NCI-H2081 (cell line): ENCODE data around the gene LINS1.
"Not testable (repeated sequence)": the region's sequence is repeated elsewhere in the genome, so short reads cannot be mapped to it uniquely, and the experiment has no call there.

ENCODE experiments used
- DNase-seq, 2 experiments: peaks; one replicate each; lab custom pipeline; 2025; lab: John Stamatoyannopoulos, UW

LINS1 gene

DNA sequence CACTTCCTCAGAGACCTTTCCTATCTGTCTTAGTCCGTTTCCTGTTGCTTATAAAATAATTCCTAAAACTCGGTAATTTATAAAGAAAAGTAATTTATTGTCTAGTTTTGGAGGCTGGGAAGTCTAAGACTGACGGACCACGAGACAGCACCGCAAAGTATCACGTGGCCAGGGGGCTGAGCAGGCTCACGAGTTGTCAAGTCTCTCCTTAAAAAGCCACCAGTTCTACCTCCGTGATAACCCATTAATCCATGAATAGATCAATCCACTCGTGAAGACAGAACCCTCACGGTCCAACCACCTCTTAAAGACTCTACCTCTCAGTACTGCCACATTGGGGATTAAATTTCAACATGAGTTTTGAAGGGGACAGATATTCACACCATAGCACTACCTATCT lies 821 bp downstream of the LINS1 start:
- DNase-seq: peak in 1 of 2 experiments; percentile 35

DNA sequence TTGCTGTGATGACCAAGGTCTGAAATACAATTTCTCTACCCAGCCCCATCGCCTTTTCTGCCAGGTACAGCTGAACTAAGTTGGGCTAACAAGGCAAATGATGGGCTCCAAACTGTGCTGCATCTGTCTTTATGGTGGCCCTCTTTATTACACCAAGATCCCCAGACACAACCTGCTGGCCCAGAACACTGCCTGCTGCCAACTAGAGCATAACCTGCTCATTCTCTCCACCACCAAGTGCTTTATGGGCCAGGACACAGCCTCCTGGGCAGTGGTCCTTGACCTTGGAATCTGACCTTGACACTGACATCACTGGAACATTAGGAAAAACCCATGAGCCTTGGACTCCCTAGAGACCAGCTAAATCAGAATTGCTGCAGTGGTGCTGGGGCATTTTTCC lies 3.3 kb downstream of the LINS1 start:
- DNase-seq: no peak

GRCh38 chr15:100597862-100598261 lies 4.1 kb downstream of the LINS1 start:
- no peak for DNase-seq

- no peak for DNase-seq
Observed at GRCh38 chr15:100596792-100597191, 5.2 kb downstream of the LINS1 start.

DNA sequence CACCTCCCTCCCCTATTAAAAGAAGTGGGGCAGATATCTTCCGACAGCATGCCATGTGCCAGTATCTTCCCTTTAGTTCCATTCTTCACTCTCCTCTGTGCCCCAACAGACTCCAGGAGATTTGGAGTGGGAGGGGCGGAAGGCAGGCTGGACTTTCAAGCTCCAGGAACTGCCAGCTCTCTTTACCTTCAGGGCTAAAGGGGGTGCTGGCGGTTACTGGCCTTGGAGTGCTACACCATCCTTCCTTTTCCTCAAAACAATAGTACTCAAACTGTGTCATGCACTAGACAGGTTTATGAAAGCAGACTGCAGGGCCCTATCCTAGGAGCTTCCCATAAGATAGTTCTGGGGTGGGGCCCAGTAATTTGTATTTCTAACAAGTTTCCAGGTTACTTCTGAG lies 6.0 kb downstream of the LINS1 start:
- no peak for DNase-seq

- no peak for DNase-seq
Observed at GRCh38 chr15:100593431-100593830, 8.6 kb downstream of the LINS1 start.

GRCh38 chr15:100592898-100593297 lies 9.1 kb downstream of the LINS1 start:
- no peak for DNase-seq

GRCh38 chr15:100591835-100592234 lies 10.1 kb downstream of the LINS1 start:
- no peak for DNase-seq

- DNase-seq: not testable (repeated sequence)
Observed at GRCh38 chr15:100591163-100591562, 10.8 kb downstream of the LINS1 start.

DNA sequence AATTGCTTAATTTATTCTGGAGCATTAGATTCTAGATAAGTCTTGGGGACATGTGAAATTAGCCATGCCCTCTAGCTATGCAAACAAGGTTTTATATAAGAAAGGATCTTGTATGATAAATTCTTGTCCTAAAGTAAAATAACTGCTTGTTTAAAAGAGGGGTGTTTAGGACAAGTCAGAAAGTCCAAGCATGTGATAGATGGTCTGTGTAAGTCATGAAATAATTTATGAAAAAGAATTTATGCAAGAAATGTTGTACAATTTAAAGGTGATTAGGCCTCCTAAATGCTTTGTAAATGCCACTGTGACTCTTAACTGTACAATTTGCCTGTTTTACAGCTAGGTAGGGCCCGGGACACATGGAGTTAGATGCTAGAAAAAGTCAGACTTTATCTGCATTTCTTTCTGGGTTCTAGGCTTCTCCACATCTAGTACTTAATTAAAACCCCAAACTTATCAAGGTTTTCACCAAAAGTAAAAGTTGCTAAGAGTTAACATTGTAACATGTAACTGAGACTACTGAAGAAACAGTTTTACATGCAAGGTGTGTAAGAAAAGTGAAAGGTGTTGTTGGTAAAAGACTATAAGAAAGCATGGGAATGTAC lies 13.2 kb downstream of the LINS1 start:
- no peak for DNase-seq

DNA sequence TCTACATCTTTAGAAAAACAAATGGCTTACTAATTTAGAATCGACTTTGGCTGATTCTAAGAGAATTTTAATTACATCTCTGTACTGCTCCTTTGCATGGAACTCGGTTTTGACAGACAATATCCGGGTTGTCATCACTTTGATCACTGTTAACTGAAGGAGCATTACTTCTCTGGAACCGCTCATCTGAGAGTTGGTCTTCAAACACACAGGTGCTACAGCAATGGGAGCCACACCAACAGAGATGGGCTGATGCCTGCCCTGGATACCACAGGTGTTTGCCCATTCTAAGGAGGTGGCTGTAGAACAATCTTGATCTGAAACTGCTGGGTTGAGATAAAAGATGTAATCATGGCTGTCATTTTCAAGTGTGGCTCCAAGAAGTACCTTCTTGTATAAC lies 21.6 kb downstream of the LINS1 start:
- no peak for DNase-seq

DNA sequence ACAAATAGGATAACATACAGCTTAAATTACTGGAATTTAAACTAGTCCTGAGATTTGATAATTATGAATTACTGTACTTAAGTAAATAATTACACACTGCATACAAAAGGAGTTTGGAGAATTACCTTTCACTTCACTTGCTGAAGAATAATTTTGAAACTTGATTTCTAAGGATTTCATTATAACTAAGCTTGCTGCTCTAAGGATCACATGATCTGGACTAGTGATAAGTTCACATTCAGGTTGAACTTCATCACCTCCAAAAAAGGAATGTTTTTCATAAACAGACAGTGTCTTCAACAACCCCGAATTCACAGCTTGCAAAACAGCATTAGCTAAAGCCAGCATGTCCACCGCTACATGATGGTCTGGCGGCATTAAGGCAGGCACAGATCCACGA lies 28.5 kb downstream of the LINS1 start:
- no peak for DNase-seq

DNA sequence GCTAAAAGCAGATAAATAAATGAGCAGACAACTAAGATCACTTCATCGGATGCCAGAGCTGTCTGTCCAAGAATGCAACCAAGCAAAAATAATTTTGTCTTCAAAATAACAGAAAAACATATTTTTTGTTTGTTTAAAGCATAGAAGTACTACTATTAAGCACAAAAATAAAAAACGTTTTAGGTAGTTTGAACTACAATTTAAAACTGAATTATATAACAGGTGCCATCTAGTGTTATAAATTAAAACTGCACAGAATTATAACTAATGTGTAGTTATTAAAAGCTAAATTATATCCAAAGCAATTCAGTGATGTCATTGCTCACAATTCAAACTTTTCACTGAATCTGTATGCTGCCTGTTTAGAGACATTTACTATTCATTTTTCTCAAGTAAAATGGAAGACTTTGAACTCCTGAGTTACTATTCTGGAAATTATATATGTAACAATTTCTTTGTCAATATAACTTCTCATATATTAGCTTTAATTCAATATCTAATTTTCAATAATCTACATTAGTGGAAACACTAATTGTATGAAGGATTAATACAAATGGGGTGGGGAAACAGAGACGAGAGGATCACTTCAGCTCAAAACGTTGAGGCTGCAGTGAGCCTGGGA lies 29.5 kb downstream of the LINS1 start:
- DNase-seq: no peak

DNA sequence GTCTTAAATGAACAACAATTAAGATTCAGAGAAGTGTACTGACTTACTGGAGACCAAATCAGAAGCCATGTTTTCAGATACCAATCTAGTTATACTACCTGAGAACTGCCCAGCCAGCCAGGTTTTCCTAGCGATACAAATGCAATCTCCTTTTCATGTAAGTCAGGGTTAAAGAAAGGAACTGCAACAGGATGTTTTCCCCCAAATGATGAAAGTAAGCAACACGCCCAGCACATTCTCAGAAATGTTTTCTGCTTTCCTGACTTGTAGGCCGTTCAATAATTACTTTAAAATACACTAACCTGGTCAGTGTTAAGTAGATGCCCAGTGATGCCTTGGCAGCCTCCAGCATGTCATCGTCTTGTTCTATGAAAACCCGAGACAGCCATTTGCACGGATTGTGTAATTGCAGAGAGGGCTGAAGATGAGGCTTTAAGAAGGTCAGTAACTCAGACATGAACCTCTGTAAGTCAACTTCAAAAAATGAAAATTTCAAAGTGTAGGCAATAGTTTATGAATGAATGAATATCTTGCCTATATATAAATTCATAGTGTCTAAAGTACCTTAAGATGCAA lies 30.3 kb downstream of the LINS1 start:
- DNase-seq: no peak

GRCh38 chr15:100570735-100571313 lies 31.2 kb downstream of the LINS1 start:
- DNase-seq: no peak

DNA sequence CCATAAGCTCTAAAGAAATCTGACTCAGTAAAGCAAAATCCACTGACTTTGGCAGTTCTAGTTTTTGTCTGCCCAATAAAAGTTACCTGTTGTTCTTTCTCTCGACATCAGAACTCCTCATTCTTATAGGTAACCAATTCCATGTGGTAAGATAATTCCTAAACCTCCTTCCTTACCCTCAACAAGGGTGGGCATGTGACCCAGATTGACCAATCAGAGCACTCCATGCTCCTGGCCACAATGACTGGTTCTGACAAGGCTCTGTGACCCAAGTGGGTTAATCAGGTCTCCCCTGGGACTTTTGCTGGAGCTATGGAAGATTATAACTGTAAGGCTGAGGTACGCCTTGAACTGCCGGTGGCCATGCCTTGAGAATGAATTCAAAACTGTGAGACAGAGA lies 31.7 kb downstream of the LINS1 start:
- no peak for DNase-seq

DNA sequence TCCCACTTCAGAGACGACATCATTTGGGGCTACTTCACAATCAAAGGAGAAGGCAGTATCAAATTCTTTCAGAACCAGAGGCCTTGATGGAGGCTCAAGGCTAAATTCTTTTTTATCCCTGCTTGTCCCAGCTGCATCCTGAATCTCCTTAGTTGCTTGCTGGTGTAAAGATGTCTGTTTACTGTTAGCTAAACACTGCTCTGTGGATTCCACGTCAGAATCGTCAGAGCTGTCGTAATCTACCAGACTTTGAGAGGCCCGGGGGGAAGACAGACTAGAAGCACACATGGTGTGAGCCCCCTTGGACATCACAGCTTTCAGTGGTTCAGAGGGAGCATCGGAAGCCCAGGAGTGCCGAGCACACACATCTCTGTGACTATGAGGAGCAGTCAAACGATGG lies 32.6 kb downstream of the LINS1 start:
- DNase-seq: no peak

DNA sequence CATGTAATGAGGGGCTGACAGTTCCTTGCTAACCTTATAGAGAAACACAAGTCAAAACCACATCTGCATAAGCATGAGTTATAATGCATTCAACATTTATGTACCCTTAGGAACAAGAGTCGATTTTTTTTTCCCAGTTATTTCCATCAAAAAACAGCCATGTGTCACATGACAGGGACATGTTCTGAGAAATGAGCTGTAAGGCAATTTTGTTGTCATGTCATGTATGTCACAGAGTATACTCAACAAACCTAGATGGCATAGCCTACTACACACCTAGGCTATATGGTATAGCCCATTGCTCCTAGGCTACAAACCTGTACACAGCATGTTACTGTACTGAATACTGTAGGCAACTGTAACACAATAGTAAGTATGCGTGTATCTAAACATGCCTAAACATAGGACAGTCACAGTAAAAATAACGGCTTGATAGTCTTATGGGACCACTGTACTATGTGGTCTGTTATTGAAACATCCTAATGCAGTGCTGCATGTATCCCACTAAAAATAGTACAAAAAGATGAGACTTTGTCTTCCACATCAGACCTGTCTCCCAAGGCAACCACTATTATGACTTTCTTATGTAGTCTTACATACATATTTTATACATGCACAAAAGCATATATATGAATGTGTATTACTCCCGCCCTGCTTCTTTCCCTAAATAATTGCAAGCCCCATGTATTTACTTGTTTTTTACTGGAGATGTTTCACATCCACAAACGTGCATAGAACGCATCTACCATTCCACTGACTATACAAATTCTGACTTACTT lies 34.9 kb downstream of the LINS1 start:
- DNase-seq: no peak

DNA sequence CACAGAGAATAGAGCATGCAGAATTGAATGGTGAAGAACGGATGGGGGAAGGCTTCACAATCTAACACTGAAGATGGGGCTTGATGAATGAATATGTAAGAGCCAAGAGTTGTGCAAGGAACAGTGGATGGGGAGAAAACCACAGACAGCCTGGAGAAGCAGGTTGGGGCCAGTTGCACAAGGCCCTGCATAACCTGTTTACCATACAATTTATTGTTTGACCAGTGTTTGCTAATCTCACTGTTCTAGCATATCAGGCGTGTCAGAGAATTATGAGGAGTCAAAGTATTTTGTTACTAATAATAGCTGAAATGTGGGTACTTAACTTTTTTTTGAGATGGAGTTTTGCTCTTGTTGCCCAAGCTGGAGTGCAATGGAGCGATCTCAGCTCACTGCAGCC lies 36.4 kb downstream of the LINS1 start:
- no peak for DNase-seq

DNA sequence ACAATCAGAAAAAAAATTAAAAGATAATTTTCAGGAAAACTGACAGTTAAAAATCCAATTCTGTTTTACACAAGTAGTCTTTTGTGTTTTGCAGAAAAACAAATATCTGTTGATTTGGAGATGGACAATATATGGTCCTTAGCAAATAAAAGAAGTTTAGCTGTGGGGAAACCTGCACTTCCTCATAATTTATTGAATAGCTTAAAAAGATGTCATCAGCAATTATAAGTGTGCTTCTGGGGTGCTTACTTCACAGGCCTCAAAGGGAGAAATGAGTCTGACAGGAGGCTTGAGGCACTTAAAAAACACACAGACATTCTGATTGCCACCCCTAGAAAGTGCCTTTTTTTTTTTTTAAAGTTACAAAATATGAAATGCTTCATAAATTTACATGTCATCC lies 41.7 kb downstream of the LINS1 start:
- DNase-seq: no peak

- DNase-seq: no peak
Observed at GRCh38 chr15:100559330-100559729, 42.7 kb downstream of the LINS1 start.

DNA sequence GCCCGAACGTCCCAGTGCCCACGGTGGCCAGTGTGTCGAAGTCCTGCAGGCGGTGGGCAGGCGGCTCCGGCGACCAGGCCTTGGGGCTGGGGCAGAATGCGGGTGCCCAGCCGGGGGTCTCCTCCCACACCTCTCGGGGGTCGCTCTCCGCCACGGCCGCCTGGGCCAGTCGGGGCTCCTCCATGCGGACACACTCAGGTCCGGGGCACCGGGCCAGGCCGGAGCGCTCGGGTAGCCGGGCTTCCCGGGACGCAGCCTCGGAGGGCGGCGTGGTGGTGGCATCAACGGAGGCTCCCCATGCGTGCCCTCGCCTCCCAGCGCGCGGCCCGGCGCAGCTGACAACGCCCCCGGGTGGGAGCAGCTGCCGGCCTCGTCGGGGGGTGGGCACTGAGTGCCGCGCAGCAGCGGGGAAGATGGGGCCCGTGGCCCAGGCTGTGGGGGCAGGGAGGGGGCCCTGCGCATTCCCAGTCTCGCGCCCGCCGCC lies 43.2 kb downstream of the LINS1 start:
- DNase-seq: no peak

GRCh38 chr15:100553468-100553867 lies 48.5 kb downstream of the LINS1 start:
- no peak for DNase-seq
